Colonic mucosa (tissue), 4 donors: ENCODE data around the gene TDRD7. TPM values are rescaled to one million over a fixed set of nuclear protein-coding genes. Genes with fewer than 3 reads are reported as not detected.
A peak's percentile ranks its signal among the peaks of the same experiment; 100 is the strongest.

Source experiments
- DNase-seq: peaks from one replicate; pipeline ENCODE4 v3.0.0-alpha.2; 2020
- H3K27ac ChIP-seq: fragments of 200-600 bp; one replicate; pipeline ENCODE4 v1.8.0; 2021
- H3K27me3 ChIP-seq: fragments of 200-600 bp; one replicate; pipeline ENCODE4 v1.8.0; 2021
- H3K36me3 ChIP-seq: fragments of 200-600 bp; one replicate; pipeline ENCODE4 v1.8.0; 2021
- H3K4me1 ChIP-seq: fragments of 200-600 bp; one replicate; pipeline ENCODE4 v1.8.0; 2021; ENCODE audit warnings: mild to moderate bottlenecking
- H3K4me3 ChIP-seq: fragments of 200-600 bp; one replicate; pipeline ENCODE4 v1.8.0; 2021
- H3K9ac ChIP-seq, 2 donors: one replicate each; pipeline ENCODE4 v1.7.0; 2013; ENCODE audit warnings: control low read depth in 2 of 2, low read depth in 2 of 2, low read length in 2 of 2
- H3K9me3 ChIP-seq: fragments of 200-600 bp; one replicate; pipeline ENCODE4 v1.8.0; 2021
- intact Hi-C: fragments of 100-400 bp; cut with DNase I; formaldehyde crosslinking; loops from one replicate; pipeline ENCODE4 v1.14.1; 2022
- total RNA-seq, 2 donors: library from RNA; stranded (reverse); fragmentation: NEBNext Ultra II Directional in 1 of 2; extraction: Animal tissue kit (Norgen Biotek cat#: 25700) in 1 of 2; gene quantifications; one replicate each; pipeline ENCODE4 v1.2.1, GENCODE V29; 2021
- TF ChIP-seq, protein P1 (sequence below): fragments of 200-600 bp; IDR thresholded peaks from one replicate; pipeline ENCODE4 v1.8.0; 2022; ENCODE audit warnings: antibody characterized with exemption, mild to moderate bottlenecking
- donor health status: healthy.
- donor health status: DM: no; HTN: no; CAD: no.
- donor health status: DM: no; HTN: no; CAD: no.

Gene TDRD7
- total RNA-seq, 2 donors from 2014 or later, result 28.8 to 35.3 TPM

DNA sequence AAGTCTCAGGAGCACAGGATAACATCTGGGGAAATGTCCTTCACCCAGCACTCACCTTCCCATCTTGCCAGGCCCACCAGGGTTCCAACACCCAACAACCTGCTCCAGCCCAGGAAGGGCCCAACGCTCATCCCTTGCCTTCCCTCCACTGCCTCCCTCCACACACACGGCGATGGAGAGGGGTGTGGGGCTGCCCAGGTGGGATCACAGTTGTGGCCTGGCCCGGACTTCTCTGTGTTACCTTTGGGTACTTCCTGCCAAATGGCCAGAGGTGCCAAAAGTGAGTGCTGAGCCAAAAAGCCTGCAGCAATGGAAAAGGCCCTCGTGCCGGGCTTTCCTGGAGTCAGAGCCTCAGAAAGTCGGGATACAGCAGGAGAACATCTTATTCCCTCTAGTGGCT, 15.6 kb upstream of the TDRD7 start:
- Histone ChIP-seq H3K9ac (no peak overlapping the region), H3K27ac (no peak overlapping the region), H3K4me3 (no peak overlapping the region), H3K4me1 (no peaks in the 10 kb centered on the region), H3K27me3 (no peaks in the 10 kb centered on the region), H3K9me3 (no peaks in the 10 kb centered on the region), H3K36me3 (no peaks in the 10 kb centered on the region)
- DNase-seq, result no peak
- TF ChIP-seq, protein P1, sequence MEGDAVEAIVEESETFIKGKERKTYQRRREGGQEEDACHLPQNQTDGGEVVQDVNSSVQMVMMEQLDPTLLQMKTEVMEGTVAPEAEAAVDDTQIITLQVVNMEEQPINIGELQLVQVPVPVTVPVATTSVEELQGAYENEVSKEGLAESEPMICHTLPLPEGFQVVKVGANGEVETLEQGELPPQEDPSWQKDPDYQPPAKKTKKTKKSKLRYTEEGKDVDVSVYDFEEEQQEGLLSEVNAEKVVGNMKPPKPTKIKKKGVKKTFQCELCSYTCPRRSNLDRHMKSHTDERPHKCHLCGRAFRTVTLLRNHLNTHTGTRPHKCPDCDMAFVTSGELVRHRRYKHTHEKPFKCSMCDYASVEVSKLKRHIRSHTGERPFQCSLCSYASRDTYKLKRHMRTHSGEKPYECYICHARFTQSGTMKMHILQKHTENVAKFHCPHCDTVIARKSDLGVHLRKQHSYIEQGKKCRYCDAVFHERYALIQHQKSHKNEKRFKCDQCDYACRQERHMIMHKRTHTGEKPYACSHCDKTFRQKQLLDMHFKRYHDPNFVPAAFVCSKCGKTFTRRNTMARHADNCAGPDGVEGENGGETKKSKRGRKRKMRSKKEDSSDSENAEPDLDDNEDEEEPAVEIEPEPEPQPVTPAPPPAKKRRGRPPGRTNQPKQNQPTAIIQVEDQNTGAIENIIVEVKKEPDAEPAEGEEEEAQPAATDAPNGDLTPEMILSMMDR, result no peak
- intact Hi-C loops, result loop anchor here (5.0 kb wide), 1 partner anchor 539 kb away; no protein-coding TSS in a partner anchor

DNA sequence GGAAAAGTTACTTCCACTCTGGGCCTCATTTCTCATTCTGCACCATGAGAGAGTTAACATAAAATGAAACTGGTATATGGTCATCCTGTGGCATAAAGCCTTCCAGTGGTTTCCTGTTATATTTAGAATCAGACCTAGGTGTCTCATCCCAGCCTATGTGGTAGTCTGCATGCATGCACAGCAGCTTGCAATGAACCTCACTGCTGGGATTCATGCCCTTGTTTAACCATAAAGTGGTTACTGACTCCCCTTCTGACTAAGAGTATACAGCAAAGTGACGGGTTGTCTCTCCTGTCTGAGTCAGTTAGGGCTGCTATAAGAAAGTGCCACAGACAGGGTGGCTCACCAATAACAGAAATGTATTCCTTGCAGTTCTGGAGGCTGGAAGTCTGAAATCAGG, 14.7 kb upstream of the TDRD7 start:
- DNase-seq, result no peak
- no peaks in the 10 kb centered on the region for H3K36me3 ChIP-seq
- no peaks in the 10 kb centered on the region for H3K4me1 ChIP-seq
- H3K9me3 ChIP-seq, result no peaks in the 10 kb centered on the region
- intact Hi-C loops, result loop anchor here (5.0 kb wide), 1 partner anchor 540 kb away; no protein-coding TSS in a partner anchor
- H3K27ac ChIP-seq, result no peak overlapping the region
- no peak overlapping the region for H3K9ac ChIP-seq
- TF ChIP-seq, protein P1, result no peak
- H3K27me3 ChIP-seq, result no peaks in the 10 kb centered on the region
- no peak overlapping the region for H3K4me3 ChIP-seq

DNA sequence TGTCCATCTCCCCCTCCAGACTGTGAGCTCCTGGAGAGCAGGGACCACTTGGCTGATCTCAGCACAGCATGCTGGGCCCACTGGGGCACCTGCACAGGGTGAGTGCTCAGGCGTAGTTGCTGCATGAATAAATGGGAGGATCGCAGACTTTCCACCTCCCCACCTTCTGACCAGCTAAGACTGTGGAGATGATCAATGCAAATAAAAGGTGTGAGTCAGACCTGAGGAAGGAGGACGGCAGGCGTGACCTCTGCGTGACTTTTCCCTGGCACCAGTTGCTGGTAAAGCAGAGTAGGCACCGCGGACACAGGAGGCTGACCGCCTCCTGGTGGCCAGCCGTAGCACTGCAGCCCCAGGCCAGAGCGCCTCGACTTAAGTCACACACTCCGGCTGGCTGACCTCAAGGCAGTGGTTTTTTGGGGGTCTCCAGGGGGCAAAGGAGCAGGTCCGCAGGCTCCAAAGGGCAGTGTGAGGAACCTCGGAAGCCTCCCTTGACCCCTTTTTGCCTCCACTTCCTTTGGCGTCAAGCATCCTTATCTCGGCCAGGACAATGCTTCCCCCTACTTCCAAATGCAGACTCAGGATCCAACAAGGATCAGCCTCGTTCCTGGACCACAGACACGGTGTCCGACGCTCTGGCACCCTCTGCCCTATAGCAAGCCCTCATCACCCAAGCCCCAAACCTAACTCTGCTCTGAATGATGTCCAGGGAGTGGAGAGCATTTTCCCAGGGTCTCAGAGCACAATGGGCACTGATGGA, 12.7 kb upstream of the TDRD7 start:
- no peak overlapping the region for H3K9ac ChIP-seq
- H3K4me3 ChIP-seq, result no peak overlapping the region
- TF ChIP-seq, protein P1, result peak; percentile 97
- H3K36me3 ChIP-seq, result no peaks in the 10 kb centered on the region
- DNase-seq, result peak; percentile 82
- no peaks in the 10 kb centered on the region for H3K9me3 ChIP-seq
- no peak overlapping the region for H3K27ac ChIP-seq
- intact Hi-C loops, result loop anchor here (5.0 kb wide), 1 partner anchor 542 kb away; no protein-coding TSS in a partner anchor
- H3K27me3 ChIP-seq, result no peaks in the 10 kb centered on the region
- no peaks in the 10 kb centered on the region for H3K4me1 ChIP-seq

DNA sequence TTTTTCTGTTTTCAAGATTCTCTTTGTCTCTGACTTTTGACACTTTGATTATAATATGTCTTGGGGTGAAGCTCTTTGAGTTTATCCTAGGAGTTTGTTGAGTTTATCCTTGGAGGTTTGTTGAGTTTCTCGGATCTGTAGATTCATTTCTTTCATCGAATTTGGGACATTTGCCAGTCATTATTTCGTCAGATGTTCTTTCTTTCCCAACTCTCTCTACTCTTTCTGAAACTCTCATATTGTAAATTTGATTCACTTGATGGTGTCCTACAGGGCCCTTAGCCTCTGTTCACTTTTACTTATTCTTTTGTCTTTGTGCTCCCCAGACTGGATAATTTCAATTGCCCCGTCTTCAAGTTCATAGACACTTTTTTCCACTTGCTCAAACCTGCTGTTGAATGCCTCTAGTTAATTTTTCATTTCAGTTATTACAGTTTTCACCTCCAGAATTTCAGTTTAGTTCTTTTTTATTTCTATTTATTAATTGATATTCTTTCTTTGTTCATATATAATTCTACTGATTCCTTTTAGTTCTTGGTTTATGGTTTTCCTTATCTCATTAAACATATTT, 8.1 kb upstream of the TDRD7 start:
- Histone ChIP-seq H3K4me1 (peaks cover 5% of the 10 kb centered on the region), H3K27me3 (no peaks in the 10 kb centered on the region), H3K4me3 (no peak overlapping the region), H3K27ac (no peak overlapping the region), H3K36me3 (no peaks in the 10 kb centered on the region), H3K9me3 (no peaks in the 10 kb centered on the region), H3K9ac (no peak overlapping the region)
- TF ChIP-seq, protein P1, result no peak
- no peak for DNase-seq
- intact Hi-C loops, result no loop called here

DNA sequence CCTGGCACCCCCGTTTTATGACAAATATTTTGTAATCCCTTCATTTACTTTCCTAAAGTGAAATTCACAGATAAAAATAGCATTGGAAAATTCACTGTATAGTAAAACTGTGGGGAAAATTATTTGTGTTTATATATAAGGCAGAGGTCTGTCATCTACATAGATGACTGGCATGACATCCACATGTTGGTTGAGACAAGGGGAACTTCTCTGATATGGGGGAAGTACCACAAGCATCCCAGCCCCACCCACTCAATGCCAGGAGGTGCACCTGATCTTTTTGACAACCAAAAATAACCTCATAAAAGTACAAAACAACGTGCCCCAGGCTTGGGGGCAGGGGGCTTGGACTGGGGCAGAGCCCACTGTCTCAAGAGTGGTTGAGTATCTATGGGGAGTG, 6.3 kb upstream of the TDRD7 start:
- intact Hi-C loops, result no loop called here
- peak overlapping the region; percentile 70 for H3K27ac ChIP-seq
- no peak for DNase-seq
- H3K9ac ChIP-seq, result no peak overlapping the region
- no peak overlapping the region for H3K4me3 ChIP-seq
- TF ChIP-seq, protein P1, result no peak
- H3K27me3 ChIP-seq, result no peaks in the 10 kb centered on the region
- H3K36me3 ChIP-seq, result no peaks in the 10 kb centered on the region
- peaks cover 5% of the 10 kb centered on the region for H3K4me1 ChIP-seq
- H3K9me3 ChIP-seq, result no peaks in the 10 kb centered on the region
